HUDEP-2 (cell line): ENCODE results near the gene PDSS1.
"Not testable (repeated sequence)": the region's sequence is repeated elsewhere in the genome, so short reads cannot be mapped to it uniquely, and the experiment has no call there.

Experiments
- DNase-seq, 76 experiments: peaks; one replicate each; lab custom pipeline; 2025; ENCODE audit not compliant: unreplicated experiment in 76 of 76; lab: John Stamatoyannopoulos, UW

The PDSS1 gene

GRCh38 chr10:26697163-26697921 is at the start of gene PDSS1:
TSS of gene PDSS1 (plus strand) at chr10:26697701. CDS start at chr10:26697712, 11 bp downstream.
- peak in 67 of 76 experiments; percentile 3 to 83 (median 58) for DNase-seq

GRCh38 chr10:26648245-26648636 is 49.3 kb upstream of the PDSS1 start:
- not testable (repeated sequence) for DNase-seq

- no peak for DNase-seq
These were observed 47.1 kb upstream of the PDSS1 start for GRCh38 chr10:26650406-26650805.

DNA sequence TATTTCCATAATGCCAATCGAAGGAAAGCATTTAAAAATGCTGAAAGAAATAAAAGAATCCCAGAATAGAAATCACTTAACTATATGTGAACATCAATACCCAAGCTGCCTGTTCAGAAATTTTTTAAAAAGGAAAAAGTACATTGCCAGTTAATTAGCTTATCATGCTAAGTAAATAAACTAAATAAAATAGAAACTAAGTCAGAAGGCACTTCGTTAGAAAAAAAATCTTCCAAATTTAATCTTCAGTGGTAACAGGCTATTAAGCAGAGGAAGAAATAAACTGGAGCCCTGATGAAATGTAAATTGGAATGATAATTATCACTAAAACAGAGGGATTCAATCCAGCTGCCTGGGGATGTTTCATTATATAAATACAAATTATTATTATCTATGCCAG is 46.0 kb upstream of the PDSS1 start:
- not testable (repeated sequence) for DNase-seq

DNA sequence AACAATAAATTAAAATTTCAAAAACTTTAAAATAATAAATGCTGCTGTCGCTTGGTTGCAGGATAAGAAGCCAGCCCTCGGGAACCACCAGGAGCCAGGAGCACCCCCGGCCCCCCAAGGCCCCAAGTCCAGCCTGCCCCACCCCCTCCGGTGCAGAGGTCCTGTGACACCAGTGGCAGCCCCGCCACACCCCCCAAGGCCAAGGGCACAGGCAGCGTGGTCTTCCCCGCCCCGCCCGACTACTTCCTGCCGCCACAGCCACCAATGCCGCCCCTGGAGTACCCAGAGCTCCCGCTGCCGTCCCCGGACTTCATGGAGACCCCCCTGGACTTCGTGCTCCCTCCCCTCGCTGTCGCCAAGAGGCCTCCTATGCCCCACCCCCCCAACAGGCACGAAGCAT is 44.5 kb upstream of the PDSS1 start:
- DNase-seq = no peak

DNA sequence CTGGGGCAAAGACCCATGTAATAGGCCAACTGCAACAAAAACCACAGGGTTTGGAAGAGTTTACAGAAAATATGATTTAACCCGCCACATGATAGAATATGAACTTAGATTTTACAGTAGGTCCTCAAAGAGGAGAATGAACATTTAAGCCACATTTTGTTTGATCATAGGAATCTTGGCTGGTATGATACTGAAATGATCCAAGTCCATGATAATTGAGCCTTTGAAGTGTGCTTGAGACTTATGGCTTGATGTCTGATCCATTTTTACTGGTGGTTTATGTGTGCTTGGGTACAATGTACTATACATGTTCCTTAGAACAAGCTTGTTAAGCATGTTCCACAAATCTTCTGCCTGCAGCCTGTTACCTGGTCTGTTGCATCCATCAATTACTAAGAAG is 41.8 kb upstream of the PDSS1 start:
- no peak for DNase-seq

GRCh38 chr10:26662864-26663263 is 34.6 kb upstream of the PDSS1 start:
- DNase-seq = no peak

- peak in 34 of 76 experiments; percentile 0 to 71 (median 22) for DNase-seq
These were observed 32.1 kb upstream of the PDSS1 start for GRCh38 chr10:26665080-26666048.

- DNase-seq = no peak
These were observed 21.6 kb upstream of the PDSS1 start for GRCh38 chr10:26675873-26676257.

GRCh38 chr10:26679588-26679987 is 17.9 kb upstream of the PDSS1 start:
- DNase-seq = no peak

DNA sequence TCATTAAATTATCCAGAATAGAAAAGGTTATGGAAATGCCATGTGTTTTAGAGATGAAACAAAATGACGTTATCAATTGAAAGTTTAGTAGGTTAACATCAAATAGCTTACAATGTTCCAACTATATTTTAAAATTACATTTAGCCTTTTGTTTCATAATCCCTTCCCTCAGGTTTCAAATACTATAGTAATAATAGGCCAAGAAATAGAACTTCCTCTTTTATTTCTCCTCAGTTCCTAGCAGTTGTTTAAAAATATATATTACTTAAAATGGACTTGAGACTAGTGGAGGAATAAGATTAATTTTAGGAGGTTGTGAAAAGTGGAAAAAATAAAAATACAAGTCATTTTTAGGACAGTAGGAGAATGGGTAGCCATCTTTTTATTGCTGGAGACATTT is 16.4 kb upstream of the PDSS1 start:
- no peak for DNase-seq

DNA sequence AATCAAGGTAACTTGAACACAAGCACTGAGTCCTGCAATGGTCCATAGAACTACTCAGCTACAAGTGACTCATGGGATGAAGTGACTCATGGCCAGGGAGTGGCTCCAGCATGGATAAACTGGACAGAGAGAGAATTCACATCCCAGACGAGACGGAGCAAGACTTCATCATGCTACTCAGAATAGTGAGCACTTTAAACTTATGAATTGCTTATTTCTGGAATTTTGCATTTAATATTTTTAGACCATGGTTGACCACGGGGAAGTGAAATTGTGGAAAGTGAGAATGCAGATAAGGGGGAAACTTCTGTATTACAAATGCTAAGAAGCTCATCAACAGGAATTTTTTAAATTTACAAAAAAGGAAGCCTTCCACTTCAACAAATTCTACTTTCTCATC is 15.5 kb upstream of the PDSS1 start:
- not testable (repeated sequence) for DNase-seq

- DNase-seq = no peak
These were observed 14.6 kb upstream of the PDSS1 start for GRCh38 chr10:26682931-26683330.

GRCh38 chr10:26684667-26685264 is 12.7 kb upstream of the PDSS1 start:
- DNase-seq = peak in 29 of 76 experiments; percentile 2 to 60 (median 29)

GRCh38 chr10:26685441-26685840 is 12.1 kb upstream of the PDSS1 start:
- no peak for DNase-seq

- DNase-seq = no peak
These were observed 8.1 kb upstream of the PDSS1 start for GRCh38 chr10:26689399-26689798.

- DNase-seq = no peak
These were observed 6.6 kb upstream of the PDSS1 start for GRCh38 chr10:26690731-26691475.

DNA sequence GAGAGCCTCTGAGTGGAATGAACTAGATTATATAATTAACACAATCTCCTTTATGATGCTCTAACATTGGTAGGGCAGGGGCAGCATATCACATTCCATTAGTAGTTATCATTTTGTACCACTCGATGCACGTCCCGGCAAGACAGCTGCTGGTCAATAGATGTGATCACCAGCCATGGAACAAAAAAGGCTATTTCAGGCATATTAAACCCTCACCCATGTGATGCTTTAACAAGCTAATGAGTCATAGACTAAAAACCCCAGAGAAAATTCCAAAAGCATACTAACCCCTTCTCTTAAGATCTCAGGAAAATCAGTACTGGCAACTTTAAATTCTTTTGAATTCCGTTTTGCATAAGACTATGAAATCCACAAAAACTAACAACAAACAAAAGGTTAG is 3.0 kb upstream of the PDSS1 start:
- DNase-seq = not testable (repeated sequence)

DNA sequence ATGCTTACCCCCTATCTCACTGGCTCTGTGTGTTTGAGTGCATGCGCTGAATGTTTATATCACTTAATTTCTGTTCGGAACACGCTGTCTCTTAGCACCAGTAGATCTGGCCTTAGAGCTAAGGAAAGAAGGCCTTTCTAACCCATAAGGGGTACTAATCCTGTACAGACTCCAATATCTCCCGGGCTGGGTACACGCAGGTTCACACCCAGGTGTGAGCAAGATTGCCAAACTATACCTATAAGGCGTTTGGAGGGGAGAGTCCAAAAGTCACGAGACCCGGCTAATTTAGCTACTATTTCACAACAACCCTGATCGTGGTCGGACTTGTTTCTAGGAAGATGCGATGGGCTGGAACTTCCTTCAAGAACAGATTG is 727 bp upstream of the PDSS1 start:
- no peak for DNase-seq

GRCh38 chr10:26697922-26698608 is 564 bp downstream of the PDSS1 start:
- DNase-seq = peak in 6 of 76 experiments; percentile 3 to 33 (median 8)
